Cardiac septum (tissue), 1 donor: ENCODE results near the gene DCAF11. TPM values are rescaled to one million over a fixed set of nuclear protein-coding genes. Genes with fewer than 3 reads are reported as not detected.

Experiments used
- DNase-seq: peaks from one replicate; pipeline ENCODE4 v3.0.0-alpha.2; 2020; ENCODE audit warnings: low spot score
- intact Hi-C: fragments of 100-400 bp; cut with DNase I; formaldehyde crosslinking; loops from one replicate; pipeline ENCODE4 v1.14.0; 2022
- microRNA-seq: library from miRNA; unstranded; fragments of <30 nt; microRNA quantifications from one replicate; pipeline ENCODE4 v1.2.0, GENCODE V29; 2020
- total RNA-seq: library from RNA; stranded (reverse); fragmentation: NEBNext Ultra II Directional; extraction: Animal tissue kit (Norgen Biotek cat#: 25700); gene quantifications from one replicate; pipeline ENCODE4 v1.2.1, GENCODE V29; 2021
- donor health status: DM: no; HTN: no; CAD: no.

Gene DCAF11
- total RNA-seq, 1 donor from 2014 or later = 54.1 TPM

- no peak for DNase-seq
- intact Hi-C loops = no loop called here
Measured at GRCh38 chr14:24172261-24172860, 57.8 kb downstream of the DCAF11 start.

- no peak for DNase-seq
- intact Hi-C loops = no loop called here
Measured at GRCh38 chr14:24172871-24173281, 58.3 kb downstream of the DCAF11 start.

Small RNA genes lying within 50 kb of the gene (microRNA-seq; reads per million reads assigned to microRNA genes)
- gene MIR7703 = not detected

Other genes with a start within 250 kb of the DCAF11 start
- 26.0 TPM for gene DHRS4, start 161.0 kb upstream of the DCAF11 start, total RNA-seq
- 26.2 TPM for gene DHRS4L2, start 125.8 kb upstream of the DCAF11 start, total RNA-seq
- 0.05 TPM for gene CARMIL3, start 62.8 kb upstream of the DCAF11 start, total RNA-seq
- gene CPNE6, start 43.2 kb upstream of the DCAF11 start, total RNA-seq = 1.4 TPM
- 2.2 TPM for gene PCK2, start 20.5 kb upstream of the DCAF11 start, total RNA-seq
- 2.4 TPM for gene NRL, start 172 bp downstream of the DCAF11 start, total RNA-seq
- gene FITM1, start 15.9 kb downstream of the DCAF11 start, total RNA-seq = 112 TPM
- gene PSME1, start 21.4 kb downstream of the DCAF11 start, total RNA-seq = 61.3 TPM
- 14.6 TPM for gene EMC9, start 26.8 kb downstream of the DCAF11 start, total RNA-seq
- 49.7 TPM for gene PSME2, start 31.8 kb downstream of the DCAF11 start, total RNA-seq
- 31.3 TPM for gene RNF31, start 32.7 kb downstream of the DCAF11 start, total RNA-seq
- 44.8 TPM for gene IRF9, start 46.5 kb downstream of the DCAF11 start, total RNA-seq
- 5.7 TPM for gene REC8, start 57.3 kb downstream of the DCAF11 start, total RNA-seq
- gene IPO4, start 74.0 kb downstream of the DCAF11 start, total RNA-seq = 15.7 TPM
- 19.1 TPM for gene TM9SF1, start 80.7 kb downstream of the DCAF11 start, total RNA-seq
- gene TSSK4, start 90.9 kb downstream of the DCAF11 start, total RNA-seq = not detected
- 30.0 TPM for gene CHMP4A, start 98.7 kb downstream of the DCAF11 start, total RNA-seq
- 16.7 TPM for gene MDP1, start 101.3 kb downstream of the DCAF11 start, total RNA-seq
- gene NEDD8, start 117.6 kb downstream of the DCAF11 start, total RNA-seq = 167 TPM
- gene GMPR2, start 118.2 kb downstream of the DCAF11 start, total RNA-seq = 33.2 TPM
- 42.3 TPM for gene TINF2, start 127.8 kb downstream of the DCAF11 start, total RNA-seq
- 0.48 TPM for gene TGM1, start 148.4 kb downstream of the DCAF11 start, total RNA-seq
- 13.3 TPM for gene RABGGTA, start 156.8 kb downstream of the DCAF11 start, total RNA-seq
- gene DHRS1, start 185.0 kb downstream of the DCAF11 start, total RNA-seq = 8.5 TPM
- 28.3 TPM for gene NOP9, start 185.1 kb downstream of the DCAF11 start, total RNA-seq
- 2.4 TPM for gene CIDEB, start 193.2 kb downstream of the DCAF11 start, total RNA-seq
- 2.2 TPM for gene LTB4R2, start 195.4 kb downstream of the DCAF11 start, total RNA-seq
- gene LTB4R, start 196.7 kb downstream of the DCAF11 start, total RNA-seq = 1.8 TPM
- 71.9 TPM for gene ADCY4, start 220.3 kb downstream of the DCAF11 start, total RNA-seq
- 3.5 TPM for gene RIPK3, start 225.2 kb downstream of the DCAF11 start, total RNA-seq